ENCODE results near the gene OR4S1. TPM values are rescaled to one million over a fixed set of nuclear protein-coding genes. Genes with fewer than 3 reads are reported as not detected.

Gene OR4S1
- total and polyA plus RNA-seq, 7 experiments from 2014 or later = not detected

DNA sequence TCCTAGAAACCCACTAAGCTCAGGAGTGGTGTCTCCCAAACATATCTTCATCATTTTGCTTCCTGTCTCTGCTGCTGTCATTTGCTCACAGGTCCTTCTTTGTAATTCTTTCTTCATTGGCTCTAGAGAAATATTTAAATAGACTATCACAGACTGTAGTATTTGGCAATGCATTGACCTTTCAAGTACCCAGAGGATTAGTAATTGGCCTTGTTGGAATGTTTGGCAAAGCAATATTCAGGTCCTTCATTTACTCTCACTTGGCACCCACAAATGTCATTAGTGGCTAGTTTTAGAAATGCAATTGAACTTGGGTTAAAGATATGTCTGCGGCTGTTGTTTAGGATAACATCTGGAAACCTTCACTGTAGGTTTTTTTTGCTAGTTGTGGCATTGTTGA lies 48.7 kb downstream of the OR4S1 start:
- Mint-ChIP-seq H3K9me3 (peaks cover 4 to 32% (median 20%) of the 10 kb centered on the region in 11 donors), H3K27me3 (peaks cover 0 to 15% (median 7%) of the 10 kb centered on the region in 5 donors), H3K4me1 (no peaks in the 10 kb centered on the region), H3K36me3 (no peaks in the 10 kb centered on the region), H3K27ac (no peak overlapping the region), H3K4me3 (no peak overlapping the region)
- no peak for ATAC-seq
- intact Hi-C loops (cut with micrococcal nuclease) = no loop called here
- no peaks in the 10 kb centered on the region for H3K9me3 ChIP-seq (ENCODE audit: control insufficient read depth in 2 of 3, low read length in 3 of 3)
- H3K4me1 ChIP-seq (ENCODE audit: control insufficient read depth in 2 of 2, insufficient read depth in 2 of 2, low read length in 2 of 2) = no peaks in the 10 kb centered on the region
- POLR2A ChIA-PET = no interaction called here
- no peak overlapping the region for H3K27ac ChIP-seq (ENCODE audit: low read depth, low read length)
- H3K4me3 ChIP-seq (ENCODE audit: low read length) = no peak overlapping the region
- CTCF ChIA-PET = no interaction called here
- H3K36me3 ChIP-seq (ENCODE audit: control insufficient read depth in 2 of 3, insufficient read depth in 3 of 3, low read length in 3 of 3) = no peaks in the 10 kb centered on the region
- no peaks in the 10 kb centered on the region for H3K27me3 ChIP-seq (ENCODE audit: control insufficient read depth in 2 of 2, insufficient read depth in 2 of 2, low read length in 2 of 2)
- DNase-seq = no peak

Other genes starting within 250 kb of the OR4S1 start
- gene OR4B1, start 89.4 kb upstream of the OR4S1 start, total RNA-seq = not detected
- gene OR4B1, start 89.4 kb upstream of the OR4S1 start, polyA plus RNA-seq = not detected
- not detected for gene OR4X2, start 61.1 kb upstream of the OR4S1 start, total RNA-seq
- gene OR4X2, start 61.1 kb upstream of the OR4S1 start, polyA plus RNA-seq = not detected
- not detected for gene OR4X1, start 42.4 kb upstream of the OR4S1 start, total RNA-seq
- gene OR4X1, start 42.4 kb upstream of the OR4S1 start, polyA plus RNA-seq = not detected
- gene OR4C3, start 18.7 kb downstream of the OR4S1 start, total RNA-seq = not detected
- gene OR4C3, start 18.7 kb downstream of the OR4S1 start, polyA plus RNA-seq = not detected
- gene OR4C5, start 60.2 kb downstream of the OR4S1 start, total RNA-seq = not detected
- gene OR4C5, start 60.2 kb downstream of the OR4S1 start, polyA plus RNA-seq = not detected
- gene OR4A47, start 182.6 kb downstream of the OR4S1 start, total RNA-seq = not detected
- gene OR4A47, start 182.6 kb downstream of the OR4S1 start, polyA plus RNA-seq = not detected